ENCODE data around the gene GSN. TPM values are rescaled to one million over a fixed set of nuclear protein-coding genes. Genes with fewer than 3 reads are reported as not detected.

Gene GSN
- total RNA-seq, 1 donor from 2014 or later, result 84.7 TPM

DNA sequence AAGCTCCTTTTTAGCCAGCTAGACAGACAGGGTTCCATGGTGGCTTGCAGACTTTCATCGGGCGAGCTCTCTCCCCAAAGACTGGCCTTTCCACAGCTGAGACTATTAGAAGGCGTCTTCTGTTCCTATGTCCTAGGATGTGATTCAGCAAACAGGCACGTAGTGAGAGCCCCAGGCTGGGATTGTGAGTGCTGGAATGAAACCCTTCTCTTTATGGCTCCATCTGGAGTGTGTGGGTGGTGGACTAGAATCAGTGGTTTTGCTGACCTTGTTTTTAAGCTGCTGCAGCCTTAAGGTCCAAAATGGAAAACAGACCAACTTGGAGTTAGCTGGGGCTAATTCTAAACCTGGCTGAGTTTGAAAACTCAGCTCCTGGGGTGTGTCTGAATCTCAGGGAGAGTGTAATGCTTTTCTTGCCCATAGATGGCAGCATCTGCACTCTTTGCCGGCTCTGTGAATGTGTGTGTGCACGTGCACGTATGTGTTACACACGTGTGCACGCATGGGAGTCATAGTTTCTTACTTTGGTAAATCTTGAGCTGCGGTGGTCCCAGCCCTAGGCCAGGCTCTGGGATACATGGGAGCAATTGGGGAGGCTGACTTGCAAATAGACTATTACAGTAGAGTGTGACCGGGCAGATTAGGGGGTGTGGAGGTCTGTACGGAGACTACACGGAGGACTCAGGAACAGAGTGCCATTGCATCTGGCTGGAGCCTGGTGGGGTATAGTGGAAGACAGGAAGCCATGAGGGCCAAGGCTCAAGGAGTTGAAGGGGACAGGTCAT, 10.7 kb downstream of the GSN start:
- Mint-ChIP-seq H3K9me3 (no peaks in the 10 kb centered on the region), H3K27me3 (ENCODE audit: low read depth) (no peaks in the 10 kb centered on the region), H3K36me3 (ENCODE audit: low read depth) (no peaks in the 10 kb centered on the region), H3K27ac (ENCODE audit: unreplicated experiment) (peak overlapping the region; percentile 83), H3K4me1 (peaks cover 52% of the 10 kb centered on the region), H3K4me3 (peak overlapping the region; percentile 43)
- TF ChIP-seq, protein P1, sequence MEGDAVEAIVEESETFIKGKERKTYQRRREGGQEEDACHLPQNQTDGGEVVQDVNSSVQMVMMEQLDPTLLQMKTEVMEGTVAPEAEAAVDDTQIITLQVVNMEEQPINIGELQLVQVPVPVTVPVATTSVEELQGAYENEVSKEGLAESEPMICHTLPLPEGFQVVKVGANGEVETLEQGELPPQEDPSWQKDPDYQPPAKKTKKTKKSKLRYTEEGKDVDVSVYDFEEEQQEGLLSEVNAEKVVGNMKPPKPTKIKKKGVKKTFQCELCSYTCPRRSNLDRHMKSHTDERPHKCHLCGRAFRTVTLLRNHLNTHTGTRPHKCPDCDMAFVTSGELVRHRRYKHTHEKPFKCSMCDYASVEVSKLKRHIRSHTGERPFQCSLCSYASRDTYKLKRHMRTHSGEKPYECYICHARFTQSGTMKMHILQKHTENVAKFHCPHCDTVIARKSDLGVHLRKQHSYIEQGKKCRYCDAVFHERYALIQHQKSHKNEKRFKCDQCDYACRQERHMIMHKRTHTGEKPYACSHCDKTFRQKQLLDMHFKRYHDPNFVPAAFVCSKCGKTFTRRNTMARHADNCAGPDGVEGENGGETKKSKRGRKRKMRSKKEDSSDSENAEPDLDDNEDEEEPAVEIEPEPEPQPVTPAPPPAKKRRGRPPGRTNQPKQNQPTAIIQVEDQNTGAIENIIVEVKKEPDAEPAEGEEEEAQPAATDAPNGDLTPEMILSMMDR (conservative IDR thresholded peaks at IDR 0.05), result peak; percentile 78
- DNase-seq (ENCODE audit: low read depth, low spot score), result peak; percentile 48

DNA sequence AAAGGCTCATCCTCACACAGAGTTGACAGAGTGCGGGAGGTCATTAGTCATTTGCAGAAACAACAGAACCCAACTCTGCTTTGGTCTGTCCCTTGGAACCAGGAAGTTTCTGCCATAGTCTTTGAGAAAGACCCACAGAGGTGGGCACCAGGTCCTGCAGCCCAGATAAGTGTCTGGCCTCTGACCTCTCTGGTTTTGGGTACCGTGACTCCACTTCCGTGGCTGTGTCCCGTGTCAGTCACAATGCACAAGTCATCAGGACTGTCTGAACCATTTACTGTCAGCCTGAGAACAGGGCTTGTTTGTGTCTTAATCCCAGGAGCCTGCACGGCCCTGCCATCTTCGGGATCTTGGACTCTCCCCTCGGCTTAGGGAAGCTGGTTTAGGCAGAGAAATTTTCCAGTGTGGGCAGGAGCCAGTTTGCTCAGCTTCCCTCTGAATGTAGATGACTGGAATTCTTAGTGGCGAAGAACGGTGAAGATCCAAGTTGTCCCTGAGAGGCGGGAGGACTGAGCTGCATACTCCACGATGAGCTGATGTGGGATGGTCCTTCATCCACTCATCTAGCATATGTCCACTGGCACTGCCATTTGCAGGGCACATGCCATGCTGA, 11.9 kb downstream of the GSN start:
- peaks cover 52% of the 10 kb centered on the region for H3K4me1 Mint-ChIP-seq
- no peaks in the 10 kb centered on the region for H3K9me3 Mint-ChIP-seq
- DNase-seq (ENCODE audit: low read depth, low spot score), result no peak
- H3K27me3 Mint-ChIP-seq (ENCODE audit: low read depth), result no peaks in the 10 kb centered on the region
- no peak overlapping the region for H3K4me3 Mint-ChIP-seq
- H3K36me3 Mint-ChIP-seq (ENCODE audit: low read depth), result no peaks in the 10 kb centered on the region
- TF ChIP-seq, protein P1 (conservative IDR thresholded peaks at IDR 0.05), result no peak
- H3K27ac Mint-ChIP-seq (ENCODE audit: unreplicated experiment), result no peak overlapping the region

DNA sequence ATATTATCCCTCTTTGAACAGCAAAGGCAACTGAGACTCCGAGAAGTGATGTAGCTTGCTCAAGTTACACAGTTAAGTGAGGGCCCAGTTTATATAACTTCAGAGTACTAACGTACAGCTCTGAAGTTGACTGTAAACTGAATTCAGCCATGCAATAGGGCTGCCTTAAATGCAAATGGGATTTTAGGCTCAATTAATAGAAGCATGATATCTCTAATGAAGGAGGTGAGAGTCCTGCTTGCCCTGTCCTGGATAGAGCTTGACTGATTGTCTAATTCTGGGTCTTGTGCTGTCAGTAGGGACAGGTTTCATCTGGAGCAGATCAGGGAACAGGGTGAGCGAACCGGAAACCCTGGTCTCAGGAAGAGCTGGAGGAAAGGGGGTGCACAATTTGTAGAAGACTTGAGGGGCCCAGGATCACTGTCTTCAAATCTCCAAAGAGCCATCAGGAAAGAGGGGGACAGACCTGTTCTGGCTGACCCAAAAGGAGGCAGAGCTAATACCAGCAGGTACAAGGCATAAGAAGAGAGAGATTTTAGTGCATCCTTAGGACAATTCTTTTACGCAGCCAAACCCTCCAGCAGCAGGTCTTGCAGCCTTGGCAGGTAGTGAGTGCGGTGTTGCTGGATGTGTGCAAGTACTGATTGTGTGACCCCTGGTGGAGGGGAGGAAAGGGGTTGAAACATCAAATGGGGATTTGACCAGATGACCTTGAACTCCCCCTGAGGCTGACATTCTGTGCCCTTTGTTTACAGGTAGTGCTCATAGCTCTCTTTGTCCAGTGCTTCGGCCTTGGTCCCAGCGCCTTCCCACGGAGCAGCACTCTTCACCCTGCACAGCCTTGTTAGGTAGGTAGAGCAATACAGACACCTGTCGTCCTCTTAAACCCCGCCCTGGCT, 13.0 kb downstream of the GSN start:
- H3K27ac Mint-ChIP-seq (ENCODE audit: unreplicated experiment), result no peak overlapping the region
- peaks cover 57% of the 10 kb centered on the region for H3K4me1 Mint-ChIP-seq
- no peaks in the 10 kb centered on the region for H3K27me3 Mint-ChIP-seq (ENCODE audit: low read depth)
- no peak for DNase-seq (ENCODE audit: low read depth, low spot score)
- H3K9me3 Mint-ChIP-seq, result no peaks in the 10 kb centered on the region
- no peak overlapping the region for H3K4me3 Mint-ChIP-seq
- TF ChIP-seq, protein P1 (conservative IDR thresholded peaks at IDR 0.05), result no peak
- H3K36me3 Mint-ChIP-seq (ENCODE audit: low read depth), result no peaks in the 10 kb centered on the region

DNA sequence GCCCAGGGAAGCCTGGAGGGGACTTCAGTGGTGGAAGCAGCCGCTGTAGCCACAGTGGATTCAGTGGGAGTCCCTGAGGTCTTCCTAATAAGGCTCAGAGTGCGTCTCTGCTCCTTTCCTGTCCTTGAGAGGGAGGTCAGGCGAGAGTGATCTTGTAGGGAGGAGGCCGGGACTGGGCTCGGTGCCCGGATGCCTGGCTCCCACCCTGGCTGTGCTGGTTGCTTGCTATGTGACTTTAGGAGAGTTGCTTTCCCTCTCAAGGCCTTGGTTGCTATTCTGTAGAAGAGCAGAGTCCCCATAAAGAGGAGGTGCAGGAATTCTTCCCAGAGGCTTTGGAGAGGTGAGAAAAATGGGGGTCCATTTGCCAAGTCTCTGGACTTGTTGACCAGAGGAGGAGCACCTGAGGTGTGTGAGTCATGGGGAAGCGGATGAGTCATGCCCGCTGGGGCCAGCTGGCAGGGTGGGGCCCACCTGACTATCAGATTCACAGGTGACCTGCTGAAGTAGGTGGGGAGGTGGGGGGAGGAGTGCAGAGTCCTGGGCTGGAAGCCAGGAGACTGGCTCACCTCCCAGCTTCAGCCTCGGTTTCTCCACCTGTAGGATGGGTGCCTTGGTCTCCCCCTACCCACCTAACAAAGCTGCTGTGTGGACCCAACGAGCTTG, 13.8 kb downstream of the GSN start:
- Mint-ChIP-seq H3K4me1 (peaks cover 65% of the 10 kb centered on the region), H3K36me3 (ENCODE audit: low read depth) (no peaks in the 10 kb centered on the region), H3K9me3 (no peaks in the 10 kb centered on the region), H3K27me3 (ENCODE audit: low read depth) (no peaks in the 10 kb centered on the region), H3K4me3 (no peak overlapping the region), H3K27ac (ENCODE audit: unreplicated experiment) (peak overlapping the region; percentile 38)
- TF ChIP-seq, protein P1 (conservative IDR thresholded peaks at IDR 0.05), result no peak
- no peak for DNase-seq (ENCODE audit: low read depth, low spot score)

Data from neural crest cell (in vitro differentiated cells).